DMS153 treated with DMSO at 0.1 percent for 48 hours (cell line): ENCODE data around the gene RAB39B.
"Not testable (repeated sequence)": the region's sequence is repeated elsewhere in the genome, so short reads cannot be mapped to it uniquely, and the experiment has no call there.

Experiments
- DNase-seq: peaks from one replicate; lab custom pipeline; 2025; ENCODE audit not compliant: unreplicated experiment; lab: John Stamatoyannopoulos, UW

The RAB39B gene

GRCh38 chrX:155263854-155264628, at the start of gene RAB39B:
RAB39B (minus strand) TSS chrX:155264491; CDS start chrX:155264288, 203 bp downstream.
- peak; percentile 75 for DNase-seq

- DNase-seq, result no peak
These were observed 49.5 kb upstream of the RAB39B start for GRCh38 chrX:155313766-155314165.

GRCh38 chrX:155293771-155294170, 29.5 kb upstream of the RAB39B start:
- DNase-seq, result no peak

GRCh38 chrX:155279873-155280272, 15.6 kb upstream of the RAB39B start:
- no peak for DNase-seq

GRCh38 chrX:155270969-155271368, 6.7 kb upstream of the RAB39B start:
- DNase-seq, result no peak

- not testable (repeated sequence) for DNase-seq
These were observed 3.7 kb upstream of the RAB39B start for GRCh38 chrX:155267995-155268394.

- no peak for DNase-seq
These were observed 2.1 kb upstream of the RAB39B start for GRCh38 chrX:155266439-155266838.

- no peak for DNase-seq
These were observed 1.1 kb downstream of the RAB39B start for GRCh38 chrX:155262970-155263754.

GRCh38 chrX:155259752-155260151, 4.5 kb downstream of the RAB39B start:
- DNase-seq, result no peak

- DNase-seq, result no peak
These were observed 12.9 kb downstream of the RAB39B start for GRCh38 chrX:155251391-155251790.

GRCh38 chrX:155247497-155247896, 16.8 kb downstream of the RAB39B start:
- no peak for DNase-seq

GRCh38 chrX:155246748-155247147, 17.5 kb downstream of the RAB39B start:
- no peak for DNase-seq

- DNase-seq, result no peak
These were observed 22.0 kb downstream of the RAB39B start for GRCh38 chrX:155242300-155242699.

GRCh38 chrX:155237719-155238118, 26.6 kb downstream of the RAB39B start:
- DNase-seq, result no peak

- DNase-seq, result no peak
These were observed 28.4 kb downstream of the RAB39B start for GRCh38 chrX:155235891-155236290.

- DNase-seq, result no peak
These were observed 33.1 kb downstream of the RAB39B start for GRCh38 chrX:155231163-155231562.

- DNase-seq, result no peak
These were observed 38.5 kb downstream of the RAB39B start for GRCh38 chrX:155225774-155226173.

- not testable (repeated sequence) for DNase-seq
These were observed 40.5 kb downstream of the RAB39B start for GRCh38 chrX:155223746-155224145.

- no peak for DNase-seq
These were observed 42.9 kb downstream of the RAB39B start for GRCh38 chrX:155221351-155221750.

- DNase-seq, result no peak
These were observed 45.5 kb downstream of the RAB39B start for GRCh38 chrX:155218777-155219176.

GRCh38 chrX:155216940-155217440, 47.3 kb downstream of the RAB39B start:
- DNase-seq, result no peak
